ENCODE data around the gene OTUD7B. TPM values are rescaled to one million over a fixed set of nuclear protein-coding genes. Genes with fewer than 3 reads are reported as not detected.

OTUD7B gene
- total RNA-seq, 1 donor from 2014 or later: 26.1 TPM

DNA sequence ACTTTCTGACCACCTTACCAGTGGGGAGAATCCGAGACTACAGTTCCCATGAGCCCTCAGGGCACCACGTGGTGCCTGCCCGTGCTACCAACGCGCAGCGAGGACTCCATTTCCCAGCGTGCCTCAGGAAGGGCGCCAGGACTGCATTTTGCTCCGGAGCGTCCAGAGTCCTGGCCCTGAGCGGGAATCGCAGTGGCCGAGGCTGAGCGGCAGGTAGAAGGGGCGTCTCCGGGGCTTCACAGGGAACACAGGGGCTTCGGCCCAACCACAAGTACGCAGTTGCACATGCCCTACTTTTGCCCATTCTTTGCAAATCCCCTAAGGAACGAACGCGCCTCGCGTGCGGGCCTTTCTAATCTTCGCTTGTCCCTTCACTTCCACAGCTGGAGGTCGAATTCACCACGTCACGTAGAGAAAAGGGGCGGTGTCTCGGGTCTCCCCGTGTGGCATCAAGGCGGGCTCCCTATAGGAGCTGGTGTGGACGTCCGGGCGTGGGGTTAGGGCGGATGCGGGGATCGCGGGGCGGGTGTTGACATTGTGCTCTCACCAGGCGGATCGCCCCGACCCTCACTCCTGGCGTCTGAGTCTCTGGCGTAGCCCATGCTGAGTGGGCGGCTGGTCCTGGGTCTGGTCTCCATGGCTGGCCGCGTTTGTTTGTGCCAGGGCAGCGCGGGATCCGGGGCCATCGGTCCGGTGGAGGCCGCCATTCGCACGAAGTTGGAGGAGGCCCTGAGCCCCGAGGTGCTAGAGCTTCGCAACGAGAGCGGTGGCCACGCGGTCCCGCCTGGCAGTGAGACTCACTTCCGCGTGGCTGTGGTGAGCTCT lies 110.9 kb downstream of the OTUD7B start, which contains the start of gene BOLA1:
BOLA1 (plus strand) TSS at position 109 of the 825 bp plus-strand sequence; CDS start at position 601, 492 bp downstream.
- peaks cover 18% of the 10 kb centered on the region for H3K36me3 Mint-ChIP-seq (ENCODE audit: low read depth)
- H3K4me3 Mint-ChIP-seq (ENCODE audit: low read depth): peak within 1 kb of the TSS; percentile 84
- no peaks in the 10 kb centered on the region for H3K9me3 Mint-ChIP-seq
- intact Hi-C loops (cut with micrococcal nuclease): loop anchor here (1.0 to 10.0 kb wide), 3 partner anchors 11 to 265 kb away; partner anchors contain the start of gene SF3B4
- no peaks in the 10 kb centered on the region for H3K27me3 Mint-ChIP-seq (ENCODE audit: low read depth)
- H3K4me1 Mint-ChIP-seq (ENCODE audit: low read depth): peaks cover 11% of the 10 kb centered on the region
- peak within 1 kb of the TSS; percentile 87 for H3K27ac Mint-ChIP-seq
- DNase-seq (ENCODE audit: low spot score): peak; percentile 76

DNA sequence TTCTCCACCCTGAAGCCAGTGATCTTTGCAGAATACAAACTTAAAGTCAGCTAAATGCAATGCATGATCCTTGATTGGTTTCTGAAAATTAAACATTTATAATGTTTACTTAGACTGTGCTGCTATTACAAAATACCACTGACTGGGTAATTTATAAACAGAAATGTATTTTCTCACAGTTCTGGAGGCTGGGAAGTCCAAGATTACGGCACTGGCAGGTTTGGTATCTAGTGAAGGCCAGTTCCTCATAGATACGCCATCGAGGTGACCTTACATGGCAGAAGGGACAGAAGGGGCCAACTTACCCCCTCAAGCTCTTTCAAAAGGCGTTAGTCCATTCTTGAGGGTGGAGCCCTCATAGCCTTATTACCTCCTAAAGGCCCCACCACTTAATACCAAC lies 114.0 kb downstream of the OTUD7B start:
- DNase-seq (ENCODE audit: low spot score): no peak
- Mint-ChIP-seq H3K4me3 (ENCODE audit: low read depth) (no peak overlapping the region), H3K36me3 (ENCODE audit: low read depth) (peaks cover 5% of the 10 kb centered on the region), H3K4me1 (ENCODE audit: low read depth) (peaks cover 13% of the 10 kb centered on the region), H3K27ac (no peak overlapping the region), H3K27me3 (ENCODE audit: low read depth) (peaks cover 4% of the 10 kb centered on the region), H3K9me3 (no peaks in the 10 kb centered on the region)
- intact Hi-C loops (cut with micrococcal nuclease): loop anchor here (10.0 kb wide), 1 partner anchor 268 kb away; no protein-coding TSS in a partner anchor

DNA sequence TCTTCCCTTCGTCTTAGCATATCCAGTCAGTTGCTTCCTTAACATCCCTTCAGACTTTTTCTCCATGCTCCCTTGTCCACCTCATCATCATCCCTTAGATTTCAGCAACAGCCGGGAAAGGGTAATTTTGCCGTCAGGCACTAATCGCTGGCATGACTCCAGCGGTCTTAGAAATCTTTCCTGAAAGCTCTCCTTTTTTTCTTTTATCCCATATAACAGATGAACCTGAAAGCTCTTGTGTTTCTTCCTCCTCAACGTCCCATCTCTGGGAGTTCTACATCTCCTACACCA lies 121.6 kb downstream of the OTUD7B start:
- Mint-ChIP-seq H3K27me3 (ENCODE audit: low read depth) (no peaks in the 10 kb centered on the region), H3K9me3 (no peaks in the 10 kb centered on the region), H3K27ac (no peak overlapping the region), H3K36me3 (ENCODE audit: low read depth) (no peaks in the 10 kb centered on the region), H3K4me1 (ENCODE audit: low read depth) (peaks cover 6% of the 10 kb centered on the region), H3K4me3 (ENCODE audit: low read depth) (no peak overlapping the region)
- DNase-seq (ENCODE audit: low spot score): no peak
- intact Hi-C loops (cut with micrococcal nuclease): loop anchor here (1.0 to 10.0 kb wide), 3 partner anchors 10 to 1396 kb away; partner anchors contain the start of genes BOLA1 and ZNF687

DNA sequence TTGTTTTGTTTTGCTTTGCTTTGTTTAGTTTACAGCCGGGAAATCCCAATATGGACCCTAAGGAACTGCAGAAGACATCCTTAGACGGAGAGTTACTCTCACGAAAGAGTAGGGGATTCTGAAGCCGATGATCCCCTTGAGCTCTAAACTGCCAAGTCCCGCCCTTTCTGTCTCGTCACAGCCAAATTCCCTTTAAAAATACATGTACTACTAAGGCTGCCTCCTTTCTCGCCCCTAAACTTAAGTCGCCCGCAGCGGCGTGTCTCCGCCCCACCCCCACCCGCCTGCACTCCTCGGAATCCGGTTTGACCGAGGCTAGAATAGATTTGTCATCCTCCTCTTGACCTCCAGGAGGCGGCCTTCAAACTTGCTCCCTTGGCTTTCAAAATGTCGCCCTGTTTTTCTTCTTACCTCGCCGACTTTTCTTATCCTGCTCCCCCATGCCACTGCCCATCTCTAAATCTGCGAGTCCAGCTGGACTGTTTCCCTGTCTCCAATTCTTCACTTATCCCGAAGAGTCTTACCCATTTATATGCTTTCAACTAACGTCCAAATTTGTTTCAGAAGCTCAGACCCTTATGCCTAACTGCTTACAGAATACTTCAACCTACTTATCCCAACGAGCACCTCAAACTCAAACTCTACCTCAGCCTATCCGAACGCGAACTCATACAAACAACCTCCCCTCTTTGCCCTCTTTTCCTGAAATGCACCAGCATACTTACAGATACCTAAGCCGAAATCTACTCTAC lies 122.1 kb downstream of the OTUD7B start:
- Mint-ChIP-seq H3K27ac (no peak overlapping the region), H3K4me3 (ENCODE audit: low read depth) (no peak overlapping the region), H3K27me3 (ENCODE audit: low read depth) (no peaks in the 10 kb centered on the region), H3K36me3 (ENCODE audit: low read depth) (no peaks in the 10 kb centered on the region), H3K4me1 (ENCODE audit: low read depth) (peaks cover 6% of the 10 kb centered on the region), H3K9me3 (no peaks in the 10 kb centered on the region)
- DNase-seq (ENCODE audit: low spot score): peak; percentile 73
- intact Hi-C loops (cut with micrococcal nuclease): loop anchor here (1.0 to 10.0 kb wide), 3 partner anchors 11 to 1396 kb away; partner anchors contain the start of genes BOLA1 and ZNF687

Other genes with a start within 250 kb of the OTUD7B start
- not detected in 2 replicates for gene FCGR1A, start 228.0 kb downstream of the OTUD7B start, total RNA-seq
- 23.6 and 26.6 TPM in 2 replicates for gene BOLA1, start 111.2 kb downstream of the OTUD7B start, total RNA-seq
- 17.9 and 18.4 TPM in 2 replicates for gene SV2A, start 92.9 kb downstream of the OTUD7B start, total RNA-seq
- 109 and 113 TPM in 2 replicates for gene SF3B4, start 82.9 kb downstream of the OTUD7B start, total RNA-seq
- 5.2 and 5.5 TPM in 2 replicates for gene MTMR11, start 73.8 kb downstream of the OTUD7B start, total RNA-seq
- gene VPS45, start 57.0 kb upstream of the OTUD7B start, total RNA-seq: 21.9 TPM in 2 replicates
- gene PLEKHO1, start 139.2 kb upstream of the OTUD7B start, total RNA-seq: 29.3 and 31.2 TPM in 2 replicates
- gene ANP32E, start 225.4 kb upstream of the OTUD7B start, total RNA-seq: 195 and 198 TPM in 2 replicates
- not detected in 2 replicates for gene CA14, start 247.0 kb upstream of the OTUD7B start, total RNA-seq

Data from activated T-helper 2 cell treated with anti-CD3 and anti-CD28 coated beads, Interferon-gamma antibody, Interleukin-2, Interleukin-4, amounts not matched to agents 10 μg/mL and 5 μg/mL and 100 μg/mL, durations not matched to agents 14 hours and 24 hours and 36 hours (primary cell).